ENCODE data around the gene ZNF362.

- TF ChIP-seq, protein P1, sequence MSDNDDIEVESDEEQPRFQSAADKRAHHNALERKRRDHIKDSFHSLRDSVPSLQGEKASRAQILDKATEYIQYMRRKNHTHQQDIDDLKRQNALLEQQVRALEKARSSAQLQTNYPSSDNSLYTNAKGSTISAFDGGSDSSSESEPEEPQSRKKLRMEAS (IDR thresholded peaks at IDR 0.05) = no peak
- no peak for TF ChIP-seq YY1 (IDR thresholded peaks at IDR 0.05; ENCODE audit: low read depth)
- no peak for TF ChIP-seq RAD21 (IDR thresholded peaks at IDR 0.05; ENCODE audit: low read depth)
- TF ChIP-seq TCF12 (IDR thresholded peaks at IDR 0.05; ENCODE audit: low read depth) = no peak
- no peak for TF ChIP-seq FOXM1 (IDR thresholded peaks at IDR 0.05; ENCODE audit: borderline replicate concordance, low read depth)
- TF ChIP-seq EP300 (IDR thresholded peaks at IDR 0.05; ENCODE audit: borderline replicate concordance) = no peak
These were observed 61.1 kb downstream of the ZNF362 start for GRCh38 chr1:33317354-33317753.

All from Ishikawa (cell line).